ENCODE data around the gene DNAAF8. TPM values are rescaled to one million over a fixed set of nuclear protein-coding genes. Genes with fewer than 3 reads are reported as not detected.

Gene DNAAF8
- total and polyA plus RNA-seq, 8 donors: 0.23 to 1.0 (median 0.58) TPM

DNA sequence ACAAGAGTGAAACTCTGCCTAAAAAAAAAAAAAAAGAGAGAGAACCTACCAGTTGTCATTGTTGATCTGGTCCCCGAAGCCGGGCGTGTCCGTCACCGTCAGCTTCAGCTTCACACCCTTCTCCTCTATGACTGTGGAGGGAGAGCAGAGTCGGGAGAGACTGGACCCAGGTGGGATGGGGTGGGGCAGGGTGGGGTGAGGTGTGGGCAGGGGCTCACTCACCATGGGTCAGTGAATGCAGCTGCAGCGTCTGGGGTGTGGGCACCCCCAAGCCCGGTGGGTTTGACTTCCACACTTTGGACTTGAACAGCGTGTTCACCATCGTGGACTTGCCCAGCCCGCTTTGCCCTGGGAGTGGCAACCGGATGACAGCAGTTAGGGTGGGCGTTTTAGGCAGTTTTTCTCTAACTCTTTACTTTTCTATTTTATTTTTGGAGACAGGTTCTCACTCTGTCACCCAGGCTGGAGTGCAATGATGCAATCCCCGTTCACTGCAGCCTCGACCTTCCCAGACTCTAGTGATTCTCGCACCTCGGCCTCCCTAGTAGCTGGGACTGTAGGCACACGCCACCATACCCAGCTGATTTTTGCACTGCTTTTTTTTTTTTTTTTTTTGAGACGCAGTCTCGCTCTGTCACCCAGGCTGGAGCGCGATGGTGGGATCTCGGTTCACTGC is 51.6 kb downstream of the DNAAF8 start:
- Histone ChIP-seq H3K27ac (no peak overlapping the region), H3K27me3 (no peaks in the 10 kb centered on the region), H3K4me3 (no peak overlapping the region), H3K4me1 (peaks cover 3 to 8% (median 5%) of the 10 kb centered on the region in 3 donors), H3K9me3 (no peaks in the 10 kb centered on the region), H3K36me3 (no peaks in the 10 kb centered on the region)
- FAIRE-seq: no peak
- DNase-seq: no peak
- ATAC-seq: no peak
- TF ChIP-seq, protein P1, sequence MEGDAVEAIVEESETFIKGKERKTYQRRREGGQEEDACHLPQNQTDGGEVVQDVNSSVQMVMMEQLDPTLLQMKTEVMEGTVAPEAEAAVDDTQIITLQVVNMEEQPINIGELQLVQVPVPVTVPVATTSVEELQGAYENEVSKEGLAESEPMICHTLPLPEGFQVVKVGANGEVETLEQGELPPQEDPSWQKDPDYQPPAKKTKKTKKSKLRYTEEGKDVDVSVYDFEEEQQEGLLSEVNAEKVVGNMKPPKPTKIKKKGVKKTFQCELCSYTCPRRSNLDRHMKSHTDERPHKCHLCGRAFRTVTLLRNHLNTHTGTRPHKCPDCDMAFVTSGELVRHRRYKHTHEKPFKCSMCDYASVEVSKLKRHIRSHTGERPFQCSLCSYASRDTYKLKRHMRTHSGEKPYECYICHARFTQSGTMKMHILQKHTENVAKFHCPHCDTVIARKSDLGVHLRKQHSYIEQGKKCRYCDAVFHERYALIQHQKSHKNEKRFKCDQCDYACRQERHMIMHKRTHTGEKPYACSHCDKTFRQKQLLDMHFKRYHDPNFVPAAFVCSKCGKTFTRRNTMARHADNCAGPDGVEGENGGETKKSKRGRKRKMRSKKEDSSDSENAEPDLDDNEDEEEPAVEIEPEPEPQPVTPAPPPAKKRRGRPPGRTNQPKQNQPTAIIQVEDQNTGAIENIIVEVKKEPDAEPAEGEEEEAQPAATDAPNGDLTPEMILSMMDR (IDR thresholded peaks at IDR 0.05): no peak
- WGBS, 2 donors: 89% methylated on average over 23 of the region's 23 CpGs
- intact Hi-C loops (cut with DNase I): no loop called here

DNA sequence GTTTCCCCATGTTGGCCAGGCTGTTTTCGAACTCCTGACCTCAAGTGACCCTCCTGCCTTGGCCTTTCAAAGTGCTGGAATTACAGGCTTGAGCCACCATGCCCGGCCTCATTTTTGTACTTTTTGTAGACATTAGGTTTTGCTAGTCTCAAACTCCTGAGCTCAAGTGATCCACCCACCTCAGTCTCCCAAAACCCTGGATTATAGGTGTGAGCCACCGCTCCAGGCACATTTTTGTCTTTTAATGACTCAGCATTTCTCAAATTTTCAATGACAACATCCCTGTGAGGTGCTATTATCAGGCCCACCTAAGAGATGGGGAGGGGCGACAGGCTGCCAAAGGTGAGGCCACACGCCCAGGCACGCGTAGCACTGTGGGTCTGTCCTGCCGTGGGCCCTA is 52.7 kb downstream of the DNAAF8 start:
- H3K4me3 ChIP-seq: no peak overlapping the region
- no peak for ATAC-seq

DNA sequence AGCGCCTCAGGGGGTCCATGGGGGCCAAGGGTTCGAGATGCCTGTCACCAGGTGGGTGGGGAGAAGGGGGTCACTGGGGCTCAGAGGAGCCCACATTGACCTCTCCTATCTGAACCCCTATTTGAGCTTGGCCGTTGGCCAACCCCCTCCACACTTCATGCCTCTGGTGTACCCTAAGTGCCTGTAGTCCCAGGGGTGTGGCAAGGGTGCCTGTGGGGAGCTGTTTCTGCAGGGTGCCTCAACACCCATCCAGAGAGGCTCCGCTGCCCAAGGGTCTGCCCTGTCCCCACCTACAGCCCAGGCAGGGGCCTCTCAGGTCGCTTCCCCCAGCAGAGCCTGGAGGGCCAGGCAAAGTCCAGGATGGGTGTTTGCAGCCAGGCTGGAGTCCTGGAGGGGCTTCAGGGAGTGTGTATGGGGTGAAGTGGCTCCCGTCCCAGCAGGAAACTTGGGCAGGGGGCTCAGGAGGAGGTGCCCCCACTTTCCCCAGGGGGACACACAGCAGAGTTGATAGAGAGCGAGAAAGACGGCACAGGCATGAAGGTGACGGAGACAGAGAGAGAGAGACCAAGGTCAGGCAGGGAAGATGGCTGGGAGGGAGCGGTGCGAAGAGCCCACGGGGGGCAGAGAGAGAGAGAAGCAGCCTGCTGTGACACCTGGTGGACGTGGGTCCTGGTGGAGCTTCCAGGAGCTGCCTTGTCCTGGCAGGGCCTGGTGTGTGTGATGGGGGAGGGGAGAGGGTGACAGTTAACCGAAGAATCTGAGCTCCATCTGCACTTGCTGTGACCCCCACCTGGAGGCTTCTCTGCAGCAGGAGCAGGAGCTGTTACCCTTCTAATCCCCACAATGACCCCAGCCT is 53.5 kb downstream of the DNAAF8 start, which contains the start of gene SEPTIN12:
TSS of gene SEPTIN12 (minus strand) at position 719 of the 856 bp plus-strand sequence. CDS start at position 19, 700 bp downstream.
- intact Hi-C loops (cut with DNase I): no loop called here
- Histone ChIP-seq H3K27ac (no peak within 1 kb of the TSS), H3K36me3 (no peaks in the 10 kb centered on the region), H3K4me1 (peaks cover 3 to 8% (median 5%) of the 10 kb centered on the region in 3 donors), H3K27me3 (no peaks in the 10 kb centered on the region), H3K4me3 (no peak within 1 kb of the TSS), H3K9me3 (no peaks in the 10 kb centered on the region)
- FAIRE-seq (no peak), DNase-seq (peak in 1 of 6 donors; percentile 69), ATAC-seq (peak in 3 of 4 donors; percentile 29 to 40 (median 35))
- TF ChIP-seq, protein P1 (IDR thresholded peaks at IDR 0.05): no peak
- WGBS, 2 donors: 62 to 67% methylated on average over 14 of the region's 14 CpGs

More for the DNA sequence above, 52.7 kb downstream of the DNAAF8 start:
- TF ChIP-seq, protein P1 (IDR thresholded peaks at IDR 0.05): no peak
- Histone ChIP-seq H3K36me3 (no peaks in the 10 kb centered on the region), H3K9me3 (no peaks in the 10 kb centered on the region), H3K27me3 (no peaks in the 10 kb centered on the region), H3K27ac (no peak overlapping the region), H3K4me1 (peaks cover 3 to 8% (median 5%) of the 10 kb centered on the region in 3 donors)
- 90 to 98% methylated on average over 8 of the region's 8 CpGs for WGBS, 2 donors
- no peak for FAIRE-seq
- intact Hi-C loops (cut with DNase I): no loop called here
- no peak for DNase-seq

DNA sequence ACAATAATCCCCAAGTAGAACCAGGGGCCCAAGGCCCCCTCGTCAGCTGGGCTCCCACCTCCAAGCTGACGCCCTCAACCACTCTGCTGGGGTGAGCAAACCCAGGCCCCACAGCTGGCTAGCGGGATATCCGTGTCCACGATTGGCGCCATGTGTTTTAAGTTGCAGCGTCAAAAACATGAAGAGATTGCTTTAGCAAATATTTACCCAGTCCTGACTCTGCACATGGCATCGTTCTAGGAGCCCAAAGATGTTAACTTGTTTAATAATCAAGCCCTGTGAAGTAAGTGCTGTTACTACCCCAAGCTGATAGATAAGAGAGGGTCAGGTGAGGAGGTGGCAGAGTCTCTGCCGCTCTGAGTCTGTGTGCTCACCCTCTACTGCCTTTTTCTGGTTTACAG is 54.2 kb downstream of the DNAAF8 start:
- Histone ChIP-seq H3K27ac (no peak overlapping the region), H3K27me3 (no peaks in the 10 kb centered on the region), H3K36me3 (no peaks in the 10 kb centered on the region), H3K4me3 (no peak overlapping the region), H3K4me1 (peaks cover 3 to 8% (median 5%) of the 10 kb centered on the region in 3 donors), H3K9me3 (no peaks in the 10 kb centered on the region)
- TF ChIP-seq, protein P1 (IDR thresholded peaks at IDR 0.05): no peak
- intact Hi-C loops (cut with DNase I): no loop called here
- peak in 1 of 6 donors; percentile 28 for DNase-seq
- no peak for FAIRE-seq
- WGBS, 2 donors: 16% methylated on average over 9 of the region's 9 CpGs
- peak; percentile 61 to 85 (median 80) for ATAC-seq

Data from pancreas (tissue), 10 donors.